AG08395 (cell line): ENCODE measurements around the gene ANKHD1.

Experiments used
- DNase-seq: peaks from one replicate; pipeline ENCODE4 v3.0.0; 2012; ENCODE audit warnings: mixed read lengths, low spot score

Gene ANKHD1

GRCh38 chr5:140371356-140372151 is 30.1 kb upstream of the ANKHD1 start:
- DNase-seq = no peak

DNA sequence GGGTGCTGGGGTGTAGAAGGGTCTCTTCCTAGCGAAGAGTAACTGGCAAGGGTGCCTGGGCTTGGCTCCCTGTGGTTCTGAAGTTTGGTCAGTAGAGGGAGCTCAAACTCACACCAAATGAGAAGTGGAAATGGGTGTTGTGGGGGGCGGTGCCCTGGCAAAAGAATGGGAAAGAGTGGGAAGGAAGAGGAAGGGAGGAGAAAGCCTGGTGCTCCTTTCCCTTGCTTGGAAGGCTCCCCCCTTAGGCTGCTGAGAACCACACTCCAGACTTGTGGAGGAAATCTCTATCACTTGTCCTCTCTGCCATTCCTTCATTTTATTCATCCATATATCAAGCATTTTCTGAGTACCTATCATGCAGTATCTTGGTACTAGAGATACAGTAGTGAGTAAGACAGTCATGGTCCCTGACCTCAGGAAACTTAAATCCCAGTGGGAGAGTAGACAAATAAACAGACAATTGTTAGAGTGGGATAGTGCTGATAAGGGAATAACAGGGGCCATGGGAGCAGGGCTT is 28.6 kb upstream of the ANKHD1 start:
- DNase-seq = peak; percentile 86

DNA sequence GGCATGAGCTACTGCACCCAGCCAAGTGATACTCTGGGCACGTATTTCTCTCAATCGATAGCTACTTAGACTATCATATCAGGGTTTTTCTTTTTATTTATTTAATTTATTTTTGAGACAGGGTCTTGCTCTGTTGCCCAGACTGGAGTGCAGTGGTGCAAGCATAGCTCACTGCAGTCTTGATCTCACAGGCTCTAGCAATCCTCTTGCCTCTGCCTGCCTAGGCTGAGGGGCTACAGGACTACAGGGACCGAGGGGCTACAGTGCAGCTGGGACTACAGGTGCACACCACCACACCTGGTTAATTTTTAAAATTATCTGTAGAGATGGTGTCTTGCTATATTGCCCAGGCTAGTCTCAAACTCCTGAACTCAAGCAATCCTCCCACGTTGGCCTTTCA is 20.3 kb upstream of the ANKHD1 start:
- DNase-seq = no peak

DNA sequence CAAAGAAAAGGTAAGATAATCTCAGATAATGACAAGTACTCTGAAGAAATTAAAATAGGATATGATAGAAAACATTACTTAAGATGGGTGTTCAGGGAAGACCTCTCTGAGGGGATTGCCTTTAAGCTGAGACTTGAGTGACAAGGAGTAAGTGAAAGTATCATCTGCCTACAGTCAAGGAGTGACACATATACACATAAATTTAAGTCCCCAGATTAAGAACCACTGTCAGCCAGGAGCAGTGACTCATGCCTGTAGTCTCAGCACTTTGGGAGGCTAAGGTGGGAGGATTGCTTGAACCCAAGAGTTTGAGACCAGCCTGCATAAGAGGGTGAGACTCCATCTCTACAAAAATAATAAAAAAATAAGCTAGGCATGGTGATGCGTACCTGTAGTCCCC is 19.7 kb upstream of the ANKHD1 start:
- no peak for DNase-seq

DNA sequence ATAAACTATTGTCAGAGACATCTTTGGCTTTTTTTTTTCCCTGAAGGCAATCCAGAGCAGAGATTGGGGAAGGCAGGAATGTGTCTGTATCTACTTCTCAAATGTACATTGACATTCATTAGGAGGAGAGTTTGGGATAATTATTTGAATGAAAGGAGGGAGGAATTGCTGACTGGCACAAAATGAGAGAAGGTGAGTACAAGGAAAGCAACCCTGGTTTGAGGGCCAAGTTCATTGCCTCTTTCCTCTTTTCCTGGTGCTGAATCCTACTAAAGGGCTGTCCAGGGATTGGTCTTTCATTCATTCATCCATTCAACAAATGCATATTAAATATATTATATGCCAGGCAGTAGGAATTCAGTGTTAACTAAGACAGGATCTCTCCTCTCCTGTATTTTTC is 18.8 kb upstream of the ANKHD1 start:
- no peak for DNase-seq

DNA sequence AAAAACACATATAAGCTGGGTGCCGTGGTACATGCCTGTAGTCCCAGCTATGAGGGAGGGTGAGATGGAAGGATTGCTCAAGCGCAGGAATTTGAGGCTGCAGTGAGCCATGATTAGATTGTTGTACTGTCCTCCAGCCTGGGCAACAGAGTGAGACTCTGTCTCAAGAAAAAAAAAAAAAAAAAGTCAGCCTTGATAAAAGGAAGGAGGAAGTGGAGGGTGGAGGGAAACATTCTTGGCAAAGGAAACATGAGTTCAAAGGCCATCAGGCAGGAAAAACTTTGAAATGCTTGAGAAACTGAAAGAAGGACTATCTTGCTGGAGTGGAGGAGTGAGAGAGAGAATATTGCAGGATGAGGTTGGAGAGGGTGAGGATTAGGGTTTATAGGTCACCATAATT is 18.3 kb upstream of the ANKHD1 start:
- no peak for DNase-seq

- DNase-seq = no peak
Measured at GRCh38 chr5:140388052-140388451, 13.6 kb upstream of the ANKHD1 start.

- peak; percentile 74 for DNase-seq
Measured at GRCh38 chr5:140391312-140391711, 10.3 kb upstream of the ANKHD1 start.

- no peak for DNase-seq
Measured at GRCh38 chr5:140391732-140392131, 9.9 kb upstream of the ANKHD1 start.

- DNase-seq = no peak
Measured at GRCh38 chr5:140393738-140394137, 7.9 kb upstream of the ANKHD1 start.

GRCh38 chr5:140398379-140398811 is 3.2 kb upstream of the ANKHD1 start:
- DNase-seq = no peak

GRCh38 chr5:140399979-140400729 is 1.5 kb upstream of the ANKHD1 start:
- DNase-seq = no peak

DNA sequence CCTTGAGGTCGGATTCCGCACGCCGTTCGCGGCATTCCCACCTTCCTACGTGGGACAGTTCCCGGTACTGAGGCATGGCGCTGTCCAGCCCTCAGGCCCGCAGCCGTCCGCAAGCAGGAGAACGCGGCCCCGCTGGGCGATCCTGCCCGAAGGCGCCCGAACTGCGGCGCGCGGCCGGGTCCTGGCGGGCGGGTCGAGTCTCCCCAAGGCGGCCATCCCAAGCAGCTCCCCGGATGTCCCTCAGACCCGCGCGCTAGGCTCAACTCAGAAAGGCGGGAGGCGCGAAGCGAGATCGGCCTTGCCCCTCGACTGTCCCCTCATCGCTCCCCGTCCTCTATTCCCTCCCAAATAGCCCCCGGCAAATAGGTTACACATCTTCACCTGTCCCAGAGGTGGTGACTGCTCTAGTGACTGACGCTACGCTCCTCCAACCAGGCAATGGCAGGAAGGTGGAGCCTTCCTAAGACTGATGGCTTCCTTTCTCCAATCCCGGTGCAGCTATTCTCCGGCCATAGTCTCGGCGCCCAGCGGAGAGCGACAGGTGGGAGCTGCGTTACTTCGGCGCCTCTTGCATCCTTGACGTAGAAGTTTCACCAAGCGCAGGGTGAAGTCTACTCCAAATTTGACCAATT is 787 bp upstream of the ANKHD1 start:
- peak; percentile 91 for DNase-seq

DNA sequence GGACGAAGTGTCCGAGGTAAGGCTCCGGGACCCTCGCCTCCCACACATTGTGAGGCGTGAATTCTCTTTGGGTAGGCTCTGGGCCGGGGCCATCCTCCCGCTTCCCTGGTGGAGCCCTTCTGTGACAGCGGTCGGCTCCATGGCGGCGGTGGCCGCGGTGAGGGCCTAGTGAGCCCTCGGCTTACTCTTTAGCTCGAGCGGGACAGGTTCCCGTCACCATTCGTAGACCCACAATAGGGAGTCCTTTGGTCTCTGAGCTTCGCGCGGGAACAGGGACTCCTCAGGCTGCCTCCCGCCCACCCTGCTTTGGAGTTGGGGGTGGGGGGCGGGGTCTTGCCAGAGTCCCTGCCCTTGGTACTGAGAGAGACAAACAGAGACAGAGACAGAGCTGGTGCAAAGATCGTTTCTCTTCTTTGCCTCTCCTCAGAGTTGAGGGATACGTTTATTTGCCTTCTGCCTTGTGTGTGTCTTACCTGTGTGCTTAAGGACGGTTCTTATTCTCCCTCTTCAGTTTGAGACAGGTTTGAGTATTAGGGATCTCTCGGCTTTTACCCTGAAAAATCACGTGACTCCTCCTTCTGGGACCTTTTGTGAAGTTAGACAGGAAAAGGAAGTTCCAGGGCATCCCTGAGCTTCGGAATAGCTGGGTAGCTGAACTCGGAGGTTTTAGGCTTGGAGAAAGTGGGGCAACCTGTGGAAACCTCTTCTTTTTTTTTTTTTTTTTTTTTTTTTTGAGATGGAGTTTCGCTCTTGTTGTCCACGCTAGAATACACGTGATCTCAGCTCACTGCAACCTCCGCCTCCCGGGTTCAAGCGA is 833 bp downstream of the ANKHD1 start:
- peak; percentile 22 for DNase-seq

GRCh38 chr5:140403613-140404012 is 2.0 kb downstream of the ANKHD1 start:
- DNase-seq = no peak

- no peak for DNase-seq
Measured at GRCh38 chr5:140408750-140409241, 7.2 kb downstream of the ANKHD1 start.

- no peak for DNase-seq
Measured at GRCh38 chr5:140413230-140413629, 11.6 kb downstream of the ANKHD1 start.

- no peak for DNase-seq
Measured at GRCh38 chr5:140417235-140417634, 15.6 kb downstream of the ANKHD1 start.

DNA sequence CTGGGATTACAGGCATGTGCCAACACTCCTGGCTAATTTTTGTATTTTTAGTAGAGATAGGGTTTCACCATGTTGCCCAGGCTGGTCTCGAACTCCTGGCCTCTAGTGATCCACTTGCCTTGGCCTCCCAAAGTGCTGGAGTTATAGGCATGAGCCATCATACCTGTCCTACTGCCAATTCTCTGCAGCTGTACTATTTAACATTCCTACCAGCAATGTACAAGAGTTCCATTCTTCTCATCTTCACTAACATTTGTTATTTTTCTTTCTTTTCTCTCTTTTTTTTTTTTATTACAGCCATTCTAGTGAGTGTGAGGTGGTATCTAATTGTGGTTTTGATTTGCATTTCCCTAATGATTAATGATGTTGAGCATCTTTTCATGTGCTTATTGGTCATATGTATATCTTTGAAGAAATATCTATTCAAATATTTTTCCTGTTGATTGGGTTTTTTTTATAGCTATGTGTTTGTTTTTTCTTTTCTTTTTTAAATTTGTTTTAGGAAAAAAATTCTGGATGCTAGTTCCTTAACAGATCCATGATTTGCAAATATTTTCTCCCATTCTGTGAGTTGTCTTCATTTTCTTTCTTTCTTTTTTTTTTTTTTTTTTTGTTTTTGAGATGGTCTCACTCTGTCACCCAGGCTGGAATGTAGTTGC is 17.4 kb downstream of the ANKHD1 start:
- DNase-seq = no peak

GRCh38 chr5:140420226-140420570 is 18.6 kb downstream of the ANKHD1 start:
- no peak for DNase-seq

- DNase-seq = no peak
Measured at GRCh38 chr5:140420665-140421361, 19.2 kb downstream of the ANKHD1 start.
